Peyer's patch (tissue), 4 donors: ENCODE data around the gene PCDHB13. TPM values are rescaled to one million over a fixed set of nuclear protein-coding genes. Genes with fewer than 3 reads are reported as not detected.
"Not testable (repeated sequence)": the region's sequence is repeated elsewhere in the genome, so short reads cannot be mapped to it uniquely, and the experiment has no call there.

Source experiments
- DNase-seq, 3 donors: peaks; one replicate each; pipeline ENCODE4 v3.0.0-alpha.2; 2017 to 2019
- H3K27ac ChIP-seq, 4 donors: fragments of 200-600 bp; sonication (generic); one replicate each; pipeline ENCODE4 v1.5.1; 2016 to 2019
- H3K27me3 ChIP-seq, 2 donors: fragments of 200-600 bp; sonication (generic); one replicate each; pipeline ENCODE4 v1.5.1; 2019
- H3K36me3 ChIP-seq, 3 donors: fragments of 200-600 bp; sonication (generic); one replicate each; pipeline ENCODE4 v1.5.1; 2016 to 2019
- H3K4me1 ChIP-seq, 4 donors: fragments of 200-600 bp; sonication (generic); one replicate each; pipeline ENCODE4 v1.5.1; 2016 to 2019
- H3K4me3 ChIP-seq, 4 donors: fragments of 200-600 bp; sonication (generic); 1 replicate in 3 of 4; 2 replicates in 1 of 4; pipeline ENCODE4 v1.5.1; 2016 to 2019; ENCODE audit warnings: mild to moderate bottlenecking in 1 of 4
- H3K9me3 ChIP-seq, 4 donors: fragments of 200-600 bp; sonication (generic); one replicate each; pipeline ENCODE4 v1.5.1; 2016 to 2019; ENCODE audit warnings: mild to moderate bottlenecking in 1 of 4
- CTCF ChIP-seq, 6 experiments: fragments of 450-650 bp in 4 of 6; fragments of 200-600 bp in 2 of 6; sonication (generic) in 1 of 6; IDR thresholded peaks; one replicate each; pipeline ENCODE4 v1.5.1; 2017 to 2019; ENCODE audit warnings: antibody characterized with exemption in 6 of 6, mild to moderate bottlenecking in 3 of 6, moderate library complexity in 1 of 6
- POLR2A ChIP-seq, 2 donors: fragments of 450-650 bp; IDR thresholded peaks; one replicate each; pipeline ENCODE4 v1.5.1; 2017; ENCODE audit warnings: antibody characterized with exemption in 2 of 2, mild to moderate bottlenecking in 2 of 2, moderate library complexity in 2 of 2
- total RNA-seq, 4 donors: library from RNA; depleted of rRNA; stranded (reverse); fragments of >200 nt; gene quantifications; one replicate each; pipeline ENCODE4 v1.1.0, GENCODE V29; 2016

PCDHB13 gene
- total RNA-seq = under 1 TPM; 0.13 to 0.83 (median 0.32) TPM

GRCh38 chr5:141213656-141214339 lies at the start of gene PCDHB13:
Gene PCDHB13 (plus strand): TSS chr5:141213919. CDS start chr5:141214124, 205 bp downstream.
- not testable (repeated sequence) for H3K36me3 ChIP-seq, H3K27ac ChIP-seq, H3K27me3 ChIP-seq, DNase-seq, H3K4me3 ChIP-seq, H3K4me1 ChIP-seq
- TF ChIP-seq CTCF (IDR thresholded peaks at IDR 0.05) = peak in 3 of 6 experiments; percentile 9 to 25 (median 22)
- peaks cover 0 to 27% (median 0%) of the 10 kb centered on the region in 4 donors for H3K9me3 ChIP-seq

DNA sequence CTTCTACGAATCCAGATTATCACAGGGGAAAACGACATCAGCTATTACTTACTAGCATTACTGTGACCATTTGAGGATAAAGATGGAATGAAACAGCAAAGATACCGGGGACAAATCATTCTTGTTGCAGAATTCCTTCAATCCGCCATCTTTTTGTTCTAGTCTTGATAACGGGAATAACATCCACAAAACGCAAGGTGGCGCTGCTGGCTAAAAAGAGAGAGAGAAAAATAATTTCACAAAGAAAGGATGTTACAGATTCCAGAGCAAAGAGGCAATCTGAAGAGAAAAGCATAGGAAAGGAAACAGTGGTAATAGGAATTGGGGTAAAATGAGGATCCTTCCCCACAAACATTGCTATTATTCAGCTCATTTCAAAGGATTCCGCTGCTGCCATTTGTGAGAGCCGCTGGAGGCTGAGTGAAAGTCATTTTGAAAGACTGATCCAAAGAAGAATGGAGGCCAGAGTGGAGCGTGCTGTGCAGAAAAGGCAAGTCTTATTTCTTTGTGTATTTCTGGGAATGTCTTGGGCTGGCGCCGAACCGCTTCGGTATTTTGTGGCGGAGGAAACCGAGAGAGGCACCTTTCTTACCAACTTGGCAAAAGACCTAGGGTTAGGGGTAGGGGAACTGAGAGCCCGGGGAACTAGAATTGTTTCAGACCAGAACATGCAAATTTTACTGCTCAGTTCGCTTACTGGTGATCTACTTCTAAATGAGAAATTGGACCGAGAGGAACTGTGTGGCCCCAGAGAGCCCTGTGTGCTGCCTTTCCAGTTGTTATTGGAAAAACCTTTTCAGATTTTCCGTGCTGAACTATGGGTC lies 41.1 kb upstream of the PCDHB13 start, which contains the start of gene PCDHB7:
TSS of gene PCDHB7 (plus strand) at position 264 of the 824 bp plus-strand sequence. CDS start at position 456, 192 bp downstream.
- Histone ChIP-seq H3K9me3 (peaks cover 0 to 16% (median 3%) of the 10 kb centered on the region in 4 donors), H3K36me3 (no peaks in the 10 kb centered on the region), H3K27ac (no peak within 1 kb of the TSS), H3K4me3 (no peak within 1 kb of the TSS), H3K27me3 (no peaks in the 10 kb centered on the region), H3K4me1 (no peaks in the 10 kb centered on the region)
- no peak for DNase-seq
- no peak for TF ChIP-seq POLR2A (IDR thresholded peaks at IDR 0.05)
- peak in 2 of 6 experiments; percentile 12 to 17 for TF ChIP-seq CTCF (IDR thresholded peaks at IDR 0.05)

DNA sequence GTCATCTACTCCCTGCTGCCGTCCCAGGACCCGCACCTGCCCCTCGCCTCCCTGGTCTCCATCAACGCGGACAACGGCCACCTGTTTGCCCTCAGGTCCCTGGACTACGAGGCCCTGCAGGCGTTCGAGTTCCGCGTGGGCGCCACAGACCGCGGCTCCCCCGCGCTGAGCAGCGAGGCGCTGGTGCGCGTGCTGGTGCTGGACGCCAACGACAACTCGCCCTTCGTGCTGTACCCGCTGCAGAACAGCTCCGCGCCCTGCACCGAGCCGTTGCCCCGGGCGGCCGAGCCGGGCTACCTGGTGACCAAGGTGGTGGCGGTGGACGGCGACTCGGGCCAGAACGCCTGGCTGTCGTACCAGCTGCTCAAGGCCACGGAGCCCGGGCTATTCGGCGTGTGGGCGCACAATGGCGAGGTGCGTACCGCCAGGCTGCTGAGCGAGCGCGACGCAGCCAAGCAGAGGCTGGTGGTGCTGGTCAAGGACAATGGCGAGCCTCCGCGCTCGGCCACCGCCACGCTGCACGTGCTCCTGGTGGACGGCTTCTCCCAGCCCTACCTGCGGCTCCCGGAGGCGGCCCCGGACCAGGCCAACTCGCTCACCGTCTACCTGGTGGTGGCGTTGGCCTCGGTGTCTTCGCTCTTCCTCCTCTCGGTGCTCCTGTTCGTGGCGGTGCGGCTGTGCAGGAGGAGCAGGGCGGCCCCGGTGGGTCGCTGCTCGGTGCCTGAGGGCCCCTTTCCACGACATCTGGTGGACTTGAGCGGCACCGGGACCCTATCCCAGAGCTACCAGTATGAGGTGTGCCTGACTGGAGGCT lies 39.2 kb upstream of the PCDHB13 start:
- DNase-seq, H3K4me1 ChIP-seq, H3K27ac ChIP-seq, H3K27me3 ChIP-seq, H3K4me3 ChIP-seq, H3K36me3 ChIP-seq: not testable (repeated sequence)
- peaks cover 0 to 27% (median 6%) of the 10 kb centered on the region in 4 donors for H3K9me3 ChIP-seq

- H3K27ac ChIP-seq = no peak overlapping the region
- no peaks in the 10 kb centered on the region for H3K27me3 ChIP-seq
- no peaks in the 10 kb centered on the region for H3K36me3 ChIP-seq
- no peaks in the 10 kb centered on the region for H3K4me1 ChIP-seq
- peaks cover 0 to 30% (median 6%) of the 10 kb centered on the region in 4 donors for H3K9me3 ChIP-seq
- DNase-seq = no peak
- TF ChIP-seq CTCF (IDR thresholded peaks at IDR 0.05) (no peak), POLR2A (IDR thresholded peaks at IDR 0.05) (no peak)
- H3K4me3 ChIP-seq = no peak overlapping the region
These were observed 37.8 kb upstream of the PCDHB13 start for GRCh38 chr5:141175933-141176332.

DNA sequence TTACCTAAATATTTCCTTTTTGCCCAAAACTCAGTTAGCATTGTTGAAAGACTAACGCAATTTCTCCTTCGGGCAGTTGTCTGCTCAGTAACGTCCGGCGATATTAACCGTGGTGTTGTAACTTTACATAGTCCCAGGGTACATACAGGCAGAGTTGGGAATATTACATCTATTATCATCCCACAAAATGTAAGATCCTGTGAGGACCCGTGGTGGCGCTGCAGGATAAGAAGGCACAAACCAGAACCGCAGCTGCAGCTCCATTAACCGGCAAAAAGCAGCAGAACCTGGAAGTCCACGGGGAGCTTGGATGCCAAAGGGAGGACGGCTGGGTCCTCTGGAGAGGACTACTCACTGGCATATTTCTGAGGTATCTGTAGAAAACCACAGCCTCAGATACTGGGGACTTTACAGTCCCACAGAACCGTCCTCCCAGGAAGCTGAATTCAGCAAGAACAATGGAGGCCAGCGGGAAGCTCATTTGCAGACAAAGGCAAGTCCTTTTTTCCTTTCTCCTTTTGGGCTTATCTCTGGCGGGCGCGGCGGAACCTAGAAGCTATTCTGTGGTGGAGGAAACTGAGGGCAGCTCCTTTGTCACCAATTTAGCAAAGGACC lies 36.0 kb upstream of the PCDHB13 start, which contains the start of gene PCDHB8:
TSS of gene PCDHB8 (plus strand) at position 214 of the 615 bp plus-strand sequence. CDS start at position 459, 245 bp downstream.
- H3K27me3 ChIP-seq, H3K27ac ChIP-seq, H3K36me3 ChIP-seq, DNase-seq, H3K4me3 ChIP-seq, H3K4me1 ChIP-seq: not testable (repeated sequence)
- H3K9me3 ChIP-seq = peaks cover 0 to 30% (median 6%) of the 10 kb centered on the region in 4 donors

DNA sequence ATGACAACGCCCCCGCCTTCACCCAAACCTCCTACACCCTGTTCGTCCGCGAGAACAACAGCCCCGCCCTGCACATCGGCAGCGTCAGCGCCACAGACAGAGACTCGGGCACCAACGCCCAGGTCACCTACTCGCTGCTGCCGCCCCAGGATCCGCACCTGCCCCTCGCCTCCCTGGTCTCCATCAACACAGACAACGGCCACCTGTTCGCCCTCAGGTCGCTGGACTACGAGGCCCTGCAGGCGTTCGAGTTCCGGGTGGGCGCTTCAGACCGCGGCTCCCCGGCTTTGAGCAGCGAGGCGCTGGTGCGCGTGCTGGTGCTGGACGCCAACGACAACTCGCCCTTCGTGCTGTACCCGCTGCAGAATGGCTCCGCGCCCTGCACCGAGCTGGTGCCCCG lies 34.3 kb upstream of the PCDHB13 start:
- H3K27ac ChIP-seq, DNase-seq, H3K36me3 ChIP-seq, H3K27me3 ChIP-seq, H3K4me1 ChIP-seq, H3K4me3 ChIP-seq: not testable (repeated sequence)
- H3K9me3 ChIP-seq = peaks cover 0 to 31% (median 5%) of the 10 kb centered on the region in 4 donors

- H3K9me3 ChIP-seq = peaks cover 0 to 29% (median 3%) of the 10 kb centered on the region in 4 donors
- H3K4me3 ChIP-seq, DNase-seq, H3K36me3 ChIP-seq, H3K27me3 ChIP-seq, H3K4me1 ChIP-seq, H3K27ac ChIP-seq: not testable (repeated sequence)
These were observed 33.8 kb upstream of the PCDHB13 start for GRCh38 chr5:141179876-141180275.
